ENCODE data around the gene PKD2L2.

Gene PKD2L2

DNA sequence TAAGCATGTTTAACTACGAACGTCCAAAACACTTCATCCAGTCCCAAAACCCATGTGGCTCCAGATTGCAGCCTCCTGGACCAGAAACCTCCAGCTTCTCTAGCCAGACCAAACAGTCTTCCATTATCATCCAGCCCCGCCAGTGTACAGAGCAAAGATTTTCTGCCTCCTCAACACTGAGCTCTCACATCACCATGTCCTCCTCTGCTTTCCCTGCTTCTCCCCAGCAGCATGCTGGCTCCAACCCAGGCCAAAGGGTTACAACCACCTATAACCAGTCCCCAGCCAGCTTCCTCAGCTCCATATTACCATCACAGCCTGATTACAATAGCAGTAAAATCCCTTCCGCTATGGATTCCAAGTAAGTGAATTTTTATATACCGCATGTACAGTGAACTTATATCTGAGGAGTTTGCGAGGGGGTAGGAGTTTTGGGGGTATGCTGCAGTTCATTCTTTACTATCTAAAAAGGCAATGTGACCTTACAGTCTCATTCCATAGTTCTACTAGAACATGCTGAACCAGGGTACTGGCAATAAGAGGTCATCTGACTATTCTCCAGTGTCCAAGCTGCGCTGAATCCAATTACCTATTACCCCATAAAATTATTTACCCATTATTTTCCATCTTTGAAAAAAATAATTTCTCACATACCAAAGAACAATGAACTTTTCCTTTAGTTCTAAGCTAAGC, 18.5 kb upstream of the PKD2L2 start:
- TF ChIP-seq, protein P1, sequence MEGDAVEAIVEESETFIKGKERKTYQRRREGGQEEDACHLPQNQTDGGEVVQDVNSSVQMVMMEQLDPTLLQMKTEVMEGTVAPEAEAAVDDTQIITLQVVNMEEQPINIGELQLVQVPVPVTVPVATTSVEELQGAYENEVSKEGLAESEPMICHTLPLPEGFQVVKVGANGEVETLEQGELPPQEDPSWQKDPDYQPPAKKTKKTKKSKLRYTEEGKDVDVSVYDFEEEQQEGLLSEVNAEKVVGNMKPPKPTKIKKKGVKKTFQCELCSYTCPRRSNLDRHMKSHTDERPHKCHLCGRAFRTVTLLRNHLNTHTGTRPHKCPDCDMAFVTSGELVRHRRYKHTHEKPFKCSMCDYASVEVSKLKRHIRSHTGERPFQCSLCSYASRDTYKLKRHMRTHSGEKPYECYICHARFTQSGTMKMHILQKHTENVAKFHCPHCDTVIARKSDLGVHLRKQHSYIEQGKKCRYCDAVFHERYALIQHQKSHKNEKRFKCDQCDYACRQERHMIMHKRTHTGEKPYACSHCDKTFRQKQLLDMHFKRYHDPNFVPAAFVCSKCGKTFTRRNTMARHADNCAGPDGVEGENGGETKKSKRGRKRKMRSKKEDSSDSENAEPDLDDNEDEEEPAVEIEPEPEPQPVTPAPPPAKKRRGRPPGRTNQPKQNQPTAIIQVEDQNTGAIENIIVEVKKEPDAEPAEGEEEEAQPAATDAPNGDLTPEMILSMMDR (conservative IDR thresholded peaks at IDR 0.05; ENCODE audit: low read depth, low read length): no peak
- no peak overlapping the region for H3K4me3 ChIP-seq (ENCODE audit: low read depth, low read length)
- no peak for DNase-seq (ENCODE audit: low read depth)

DNA sequence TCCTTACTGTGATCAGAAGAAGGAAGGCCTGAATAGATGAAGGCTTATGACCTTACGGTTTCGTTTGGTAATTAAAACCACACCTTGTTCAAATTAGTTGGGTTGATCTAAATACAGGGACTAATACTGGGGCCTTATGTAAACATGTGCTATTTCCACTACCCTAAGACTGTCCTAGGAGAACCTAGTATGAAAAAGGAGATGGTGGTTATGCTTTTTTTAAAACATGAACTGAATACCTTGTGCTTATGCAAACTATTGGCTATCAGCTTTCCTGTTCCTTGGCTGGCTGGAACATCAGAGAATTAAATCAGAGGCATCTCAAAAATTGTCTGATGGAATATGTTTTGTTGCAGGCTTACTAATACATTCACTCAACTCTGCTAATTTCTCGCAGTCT, 17.7 kb upstream of the PKD2L2 start:
- DNase-seq (ENCODE audit: low read depth): no peak
- no peak overlapping the region for H3K4me3 ChIP-seq (ENCODE audit: low read depth, low read length)

DNA sequence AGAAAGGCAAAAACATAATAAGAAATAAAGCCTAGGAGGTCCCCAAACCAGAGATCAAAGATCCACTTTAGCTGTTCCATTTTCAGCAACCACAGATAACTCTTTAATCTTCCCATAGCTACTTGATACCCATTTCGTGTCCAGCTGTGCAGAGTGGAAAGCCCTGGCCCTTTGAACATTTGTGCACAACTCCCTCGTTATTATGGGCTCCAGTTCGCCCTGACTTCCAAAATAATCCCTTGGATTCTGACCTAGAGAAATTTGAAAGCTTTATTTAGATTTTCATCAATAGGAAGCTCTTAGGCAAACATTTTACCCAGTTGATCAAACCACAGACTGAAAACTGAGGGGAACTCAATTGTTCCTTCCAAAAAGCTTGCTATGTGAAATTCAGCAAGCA, 16.8 kb upstream of the PKD2L2 start:
- DNase-seq (ENCODE audit: low read depth): no peak
- TF ChIP-seq, protein P1 (conservative IDR thresholded peaks at IDR 0.05; ENCODE audit: low read depth, low read length): no peak

More for the DNA sequence above, 17.7 kb upstream of the PKD2L2 start:
- TF ChIP-seq, protein P1 (conservative IDR thresholded peaks at IDR 0.05; ENCODE audit: low read depth, low read length): no peak

DNA sequence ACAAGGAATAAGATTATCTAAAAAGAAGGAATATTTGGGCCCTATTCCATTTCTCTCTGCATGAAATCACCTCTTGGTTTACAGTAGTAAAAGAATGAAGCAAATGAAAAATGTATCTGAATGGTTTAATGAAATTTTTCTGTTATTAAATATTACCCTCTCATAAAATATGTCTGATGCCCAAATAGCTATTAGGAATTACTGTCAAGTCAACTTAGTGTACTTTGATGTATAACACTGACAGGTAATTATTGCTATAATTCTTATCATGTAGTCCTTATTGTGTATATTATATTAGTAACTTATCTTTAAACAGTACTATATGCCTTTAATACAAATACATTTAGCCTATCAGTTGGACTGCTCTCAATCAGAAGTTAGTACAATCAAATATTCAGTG, 13.2 kb upstream of the PKD2L2 start:
- DNase-seq (ENCODE audit: low read depth): no peak
- TF ChIP-seq, protein P1 (conservative IDR thresholded peaks at IDR 0.05; ENCODE audit: low read depth, low read length): no peak
- H3K4me3 ChIP-seq (ENCODE audit: low read depth, low read length): no peak overlapping the region

More for the DNA sequence above, 16.8 kb upstream of the PKD2L2 start:
- H3K4me3 ChIP-seq (ENCODE audit: low read depth, low read length): no peak overlapping the region

DNA sequence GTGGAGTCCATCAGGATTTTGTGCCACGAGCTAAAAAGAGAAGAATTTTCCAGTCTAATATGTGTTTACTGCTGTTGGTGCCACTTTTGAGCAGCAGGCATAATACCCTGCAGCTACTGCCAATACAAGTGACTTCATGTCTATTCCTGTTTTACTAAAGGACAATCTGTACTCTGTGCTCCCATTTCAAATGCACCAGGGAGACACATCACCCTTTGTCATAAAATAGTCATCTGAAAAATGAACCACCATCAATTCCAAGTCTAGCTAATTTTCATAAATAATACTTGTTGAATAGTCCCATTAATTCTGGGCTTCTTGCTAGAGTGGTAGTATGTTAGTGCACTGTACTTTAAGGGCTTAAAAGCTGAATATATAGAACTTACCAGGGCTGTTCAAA, 8.9 kb upstream of the PKD2L2 start:
- TF ChIP-seq, protein P1 (conservative IDR thresholded peaks at IDR 0.05; ENCODE audit: low read depth, low read length): no peak
- H3K4me3 ChIP-seq (ENCODE audit: low read depth, low read length): no peak overlapping the region
- no peak for DNase-seq (ENCODE audit: low read depth)

DNA sequence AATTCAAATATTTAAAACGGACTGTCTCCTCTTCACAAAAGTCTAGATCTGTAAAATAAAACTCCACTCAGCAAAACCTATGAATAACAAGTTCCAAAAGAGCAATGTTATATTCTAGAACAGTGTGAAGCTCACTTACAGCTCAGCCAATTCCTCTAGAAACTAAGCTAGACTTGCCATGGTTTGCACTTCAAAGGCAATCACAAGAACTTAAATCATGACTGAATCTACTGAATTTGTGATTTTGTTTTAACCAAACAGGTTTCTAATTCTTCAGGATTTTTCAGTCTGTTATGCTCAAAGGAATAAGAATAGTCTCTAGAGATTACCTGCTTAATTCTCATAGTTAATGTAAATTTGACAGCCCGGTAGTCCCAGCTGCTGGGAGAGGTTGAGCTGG, 1.4 kb upstream of the PKD2L2 start:
- no peak overlapping the region for H3K4me3 ChIP-seq (ENCODE audit: low read depth, low read length)
- no peak for DNase-seq (ENCODE audit: low read depth)
- TF ChIP-seq, protein P1 (conservative IDR thresholded peaks at IDR 0.05; ENCODE audit: low read depth, low read length): no peak

DNA sequence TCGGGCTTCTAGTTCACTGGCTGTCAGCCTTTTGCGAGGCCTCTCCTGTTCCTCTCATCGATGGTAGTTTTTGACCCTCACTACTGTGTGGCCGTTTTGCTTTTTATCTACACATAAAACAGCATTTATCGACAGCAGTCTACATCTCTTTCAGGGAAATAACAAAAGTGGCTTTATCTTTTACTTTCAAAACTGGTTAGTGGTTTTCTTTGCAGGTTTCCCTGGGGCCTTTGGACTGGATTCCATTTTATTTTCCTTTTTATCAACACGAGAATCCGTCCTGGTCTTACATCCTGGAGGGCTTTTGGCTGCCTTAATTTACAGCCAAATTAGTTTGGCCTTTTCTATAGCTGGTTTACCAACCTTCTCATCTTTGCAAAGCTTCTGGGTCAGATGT, 793 bp upstream of the PKD2L2 start:
- TF ChIP-seq, protein P1 (conservative IDR thresholded peaks at IDR 0.05; ENCODE audit: low read depth, low read length): no peak
- peak overlapping the region; percentile 70 for H3K4me3 ChIP-seq (ENCODE audit: low read depth, low read length)
- no peak for DNase-seq (ENCODE audit: low read depth)

Data from choroid plexus epithelial cell (primary cell).